Keratinocyte (primary cell): ENCODE results near the gene INAFM2.

ENCODE experiments used
- EZH2 ChIP-seq: IDR thresholded peaks from one replicate; pipeline ENCODE4 v1.6.1; 2012; ENCODE audit warnings: inconsistent platforms, mild to moderate bottlenecking, low read length, moderate library complexity
- TF ChIP-seq, protein P1 (sequence below), 3 experiments: IDR thresholded peaks in 1 of 3; conservative IDR thresholded peaks in 1 of 3; optimal IDR thresholded peaks in 1 of 3; 2 replicates in 2 of 3; 3 replicates in 1 of 3; pipeline versions ENCODE3 to v1.5.1; 2011; ENCODE audit warnings: low read length in 3 of 3, mild to moderate bottlenecking in 3 of 3, moderate library complexity in 2 of 3, control low read depth in 1 of 3, inconsistent platforms in 1 of 3; ENCODE audit not compliant: insufficient read depth in 2 of 3; ENCODE audit errors: extremely low read depth in 1 of 3

DNA sequence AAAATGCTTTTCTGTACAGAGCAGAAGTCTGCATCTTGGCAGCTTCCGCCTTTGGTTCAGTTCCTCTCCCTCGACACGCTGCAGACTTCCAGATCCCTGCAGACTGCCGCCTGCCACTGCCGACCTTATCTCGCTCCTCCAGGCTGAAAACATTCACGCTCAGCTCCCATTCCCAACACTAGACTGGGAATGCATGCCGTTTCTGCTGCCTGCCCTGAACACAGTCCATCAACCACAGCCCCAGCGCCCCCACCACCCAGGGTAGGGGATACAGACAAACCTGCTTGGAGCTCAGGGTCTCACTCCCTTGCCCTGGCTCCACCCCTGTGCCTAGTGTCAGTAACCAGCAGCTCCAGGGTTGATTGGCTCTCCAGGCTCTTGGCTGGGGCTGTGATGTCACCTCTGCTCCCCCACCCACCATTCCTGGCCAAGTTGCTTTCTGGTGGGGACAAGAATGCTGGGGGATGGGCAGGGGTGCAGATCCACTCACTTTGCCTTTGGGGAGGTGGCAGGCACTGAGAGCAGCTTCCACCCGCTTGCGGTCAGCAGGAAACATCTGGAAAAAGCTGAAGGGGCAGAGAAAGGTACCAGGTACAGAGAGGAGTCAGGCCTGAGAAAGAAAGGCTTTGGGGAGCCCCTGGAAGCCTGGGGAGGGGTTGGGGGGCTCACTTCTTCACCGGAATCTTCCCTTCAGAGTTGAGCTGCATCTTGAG lies 21.9 kb upstream of the INAFM2 start:
- TF ChIP-seq, protein P1, sequence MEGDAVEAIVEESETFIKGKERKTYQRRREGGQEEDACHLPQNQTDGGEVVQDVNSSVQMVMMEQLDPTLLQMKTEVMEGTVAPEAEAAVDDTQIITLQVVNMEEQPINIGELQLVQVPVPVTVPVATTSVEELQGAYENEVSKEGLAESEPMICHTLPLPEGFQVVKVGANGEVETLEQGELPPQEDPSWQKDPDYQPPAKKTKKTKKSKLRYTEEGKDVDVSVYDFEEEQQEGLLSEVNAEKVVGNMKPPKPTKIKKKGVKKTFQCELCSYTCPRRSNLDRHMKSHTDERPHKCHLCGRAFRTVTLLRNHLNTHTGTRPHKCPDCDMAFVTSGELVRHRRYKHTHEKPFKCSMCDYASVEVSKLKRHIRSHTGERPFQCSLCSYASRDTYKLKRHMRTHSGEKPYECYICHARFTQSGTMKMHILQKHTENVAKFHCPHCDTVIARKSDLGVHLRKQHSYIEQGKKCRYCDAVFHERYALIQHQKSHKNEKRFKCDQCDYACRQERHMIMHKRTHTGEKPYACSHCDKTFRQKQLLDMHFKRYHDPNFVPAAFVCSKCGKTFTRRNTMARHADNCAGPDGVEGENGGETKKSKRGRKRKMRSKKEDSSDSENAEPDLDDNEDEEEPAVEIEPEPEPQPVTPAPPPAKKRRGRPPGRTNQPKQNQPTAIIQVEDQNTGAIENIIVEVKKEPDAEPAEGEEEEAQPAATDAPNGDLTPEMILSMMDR (optimal IDR thresholded peaks at IDR 0.05 in 1 of 3, IDR thresholded peaks at IDR 0.05 in 1 of 3, conservative IDR thresholded peaks at IDR 0.05 in 1 of 3; ENCODE audit: extremely low read depth in 1 of 3, insufficient read depth in 2 of 3, low read length in 3 of 3) = no peak
- TF ChIP-seq EZH2 = no peak
